Activated CD4-positive, alpha-beta memory T cell treated with anti-CD3 and anti-CD28 coated beads, Interleukin-2, amount 10 ng/mL, durations not matched to agents 7 days and 5 days (primary cell): Measurements from ENCODE around the gene DEPP1. TPM values are rescaled to one million over a fixed set of nuclear protein-coding genes. Genes with fewer than 3 reads are reported as not detected.

Source experiments
- CTCF ChIA-PET: fragments of 350-600 bp; sonication (Branson Sonifier 250); formaldehyde crosslinking; loops from one replicate; lab custom pipeline; 2021; ENCODE audit warnings: antibody characterized with exemption, inconsistent platforms; lab: Charles Lee
- POLR2A ChIA-PET: fragments of 350-600 bp; sonication (Branson Sonifier 250); formaldehyde crosslinking; loops from one replicate; lab custom pipeline; 2021; ENCODE audit warnings: antibody characterized with exemption; lab: Charles Lee
- DNase-seq: peaks from one replicate; pipeline ENCODE4 v3.0.0-alpha.2; 2020
- H3K27ac Mint-ChIP-seq: one replicate; pipeline ENCODE4 v1.8.0; 2021; ENCODE audit warnings: mild to moderate bottlenecking, mixed read lengths
- H3K27me3 Mint-ChIP-seq: one replicate; pipeline ENCODE4 v1.8.0; 2021; ENCODE audit warnings: mixed read lengths
- H3K36me3 Mint-ChIP-seq: one replicate; pipeline ENCODE4 v1.8.0; 2021; ENCODE audit warnings: low read depth, mixed read lengths
- H3K4me1 Mint-ChIP-seq: one replicate; pipeline ENCODE4 v1.8.0; 2021; ENCODE audit warnings: mixed read lengths
- H3K4me3 Mint-ChIP-seq: one replicate; pipeline ENCODE4 v1.8.0; 2021; ENCODE audit warnings: mild to moderate bottlenecking, mixed read lengths
- H3K9me3 Mint-ChIP-seq: one replicate; pipeline ENCODE4 v1.8.0; 2021; ENCODE audit warnings: mixed read lengths
- total RNA-seq, 2 experiments: library from RNA; stranded (reverse); gene quantifications; one replicate each; pipeline ENCODE4 v1.2.3, GENCODE V29; 2021

DEPP1 gene
- total RNA-seq, 2 experiments from 2014 or later: 1.2 to 1.9 TPM

DNA sequence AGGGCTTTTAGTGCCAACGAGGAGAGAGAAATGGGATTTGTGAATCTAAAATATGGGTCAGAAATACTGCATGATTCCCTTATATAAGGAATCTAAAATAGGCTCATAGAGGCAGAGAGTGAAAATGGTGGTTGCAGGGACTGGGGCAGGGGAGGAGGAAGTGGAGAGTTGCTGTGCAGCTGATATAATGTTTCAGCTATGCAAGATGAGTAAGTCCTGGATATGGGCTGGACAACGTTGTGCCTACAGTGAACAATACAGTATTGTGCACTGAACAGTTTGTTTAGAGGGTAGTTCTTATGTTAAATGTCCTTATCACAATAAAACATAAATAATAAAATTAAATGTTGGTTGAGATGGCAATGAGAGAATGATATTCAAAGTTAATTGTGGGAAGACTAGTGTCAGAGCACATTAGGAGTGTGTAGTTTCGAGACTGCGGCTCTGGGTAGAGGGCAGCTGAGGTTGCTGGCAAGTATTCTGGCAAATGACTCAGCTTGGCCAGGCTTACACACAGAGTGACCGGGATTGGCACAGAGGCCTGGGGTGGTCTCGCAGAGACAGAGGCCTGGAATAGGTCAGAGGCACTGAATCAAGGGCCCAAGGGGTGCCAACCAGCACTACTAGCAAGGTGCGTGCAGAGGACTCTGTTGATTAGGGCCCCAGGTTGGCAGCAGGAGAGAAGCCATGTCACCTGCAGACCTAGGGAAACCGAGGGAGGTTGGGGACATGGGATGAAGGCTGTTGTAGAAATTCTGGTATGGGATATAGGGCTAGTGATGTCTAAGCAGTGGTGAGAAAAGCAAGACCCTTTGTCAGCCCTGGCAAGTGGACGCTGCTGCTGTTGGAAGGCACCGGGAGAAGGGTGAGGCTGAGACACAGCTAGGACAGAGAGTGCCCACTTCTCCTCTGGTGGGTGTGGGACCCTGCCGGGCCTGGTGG lies 2.8 kb upstream of the DEPP1 start:
- no peaks in the 10 kb centered on the region for H3K36me3 Mint-ChIP-seq
- CTCF ChIA-PET: interaction anchor here (1.0 kb wide), 1 partner anchor 13 kb away, joined by 4 read pairs; no protein-coding TSS in a partner anchor

DNA sequence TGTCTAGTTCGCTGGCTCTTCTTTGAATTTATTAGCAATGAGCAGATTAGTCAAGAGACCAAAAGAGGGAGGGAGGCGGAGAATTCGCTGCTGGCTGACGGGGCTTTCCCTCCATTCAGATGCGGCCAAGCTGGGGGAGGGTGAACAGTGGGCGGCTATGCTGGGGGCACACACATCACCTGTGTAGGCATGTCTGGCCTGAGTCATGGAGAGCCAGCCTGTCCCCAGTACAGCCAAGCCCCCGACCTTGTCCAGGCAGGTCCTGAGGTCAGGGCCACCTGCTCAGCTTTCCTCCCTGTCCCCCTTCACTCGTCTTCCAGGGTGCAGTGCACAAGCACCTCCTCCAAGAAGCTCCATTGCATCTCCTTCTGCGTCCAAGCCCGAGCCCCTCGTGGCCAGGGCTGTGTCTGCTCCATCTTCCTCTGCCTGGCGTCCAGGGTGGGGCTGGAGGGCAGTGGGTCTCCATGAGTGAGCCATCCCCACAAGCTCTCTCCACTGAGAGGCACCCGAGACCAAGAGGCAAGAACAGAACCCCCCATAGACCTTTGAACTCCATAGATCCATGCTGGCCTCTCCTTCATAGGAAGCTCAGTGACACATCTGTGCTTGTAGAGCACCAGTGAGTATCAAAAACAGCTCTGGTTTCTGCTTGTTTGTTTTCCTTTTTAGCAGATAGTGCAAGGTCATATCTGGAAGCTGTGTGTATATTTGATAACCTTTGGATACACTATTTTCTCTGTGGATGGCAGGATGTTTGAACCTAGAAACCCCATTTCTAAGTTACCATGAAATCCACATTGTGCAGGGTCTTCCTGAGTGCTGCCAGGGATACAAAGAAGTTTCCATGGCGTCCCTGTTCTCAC lies 1.9 kb upstream of the DEPP1 start:
- H3K36me3 Mint-ChIP-seq: no peaks in the 10 kb centered on the region
- no peak for DNase-seq
- ChIA-PET POLR2A (no interaction called here), CTCF (interaction anchor here (1.0 to 1.2 kb wide), 3 partner anchors 10 to 14 kb away, joined by 3 to 4 read pairs (median 3); no protein-coding TSS in a partner anchor)
- H3K27ac Mint-ChIP-seq: no peak overlapping the region
- peaks cover 14% of the 10 kb centered on the region for H3K4me1 Mint-ChIP-seq
- H3K4me3 Mint-ChIP-seq: no peak overlapping the region
- no peaks in the 10 kb centered on the region for H3K9me3 Mint-ChIP-seq
- H3K27me3 Mint-ChIP-seq: no peaks in the 10 kb centered on the region

More for the DNA sequence above, 2.8 kb upstream of the DEPP1 start:
- POLR2A ChIA-PET: no interaction called here
- Mint-ChIP-seq H3K9me3 (no peaks in the 10 kb centered on the region), H3K27me3 (no peaks in the 10 kb centered on the region), H3K4me1 (peaks cover 12% of the 10 kb centered on the region), H3K27ac (no peak overlapping the region), H3K4me3 (no peak overlapping the region)
- DNase-seq: no peak

DNA sequence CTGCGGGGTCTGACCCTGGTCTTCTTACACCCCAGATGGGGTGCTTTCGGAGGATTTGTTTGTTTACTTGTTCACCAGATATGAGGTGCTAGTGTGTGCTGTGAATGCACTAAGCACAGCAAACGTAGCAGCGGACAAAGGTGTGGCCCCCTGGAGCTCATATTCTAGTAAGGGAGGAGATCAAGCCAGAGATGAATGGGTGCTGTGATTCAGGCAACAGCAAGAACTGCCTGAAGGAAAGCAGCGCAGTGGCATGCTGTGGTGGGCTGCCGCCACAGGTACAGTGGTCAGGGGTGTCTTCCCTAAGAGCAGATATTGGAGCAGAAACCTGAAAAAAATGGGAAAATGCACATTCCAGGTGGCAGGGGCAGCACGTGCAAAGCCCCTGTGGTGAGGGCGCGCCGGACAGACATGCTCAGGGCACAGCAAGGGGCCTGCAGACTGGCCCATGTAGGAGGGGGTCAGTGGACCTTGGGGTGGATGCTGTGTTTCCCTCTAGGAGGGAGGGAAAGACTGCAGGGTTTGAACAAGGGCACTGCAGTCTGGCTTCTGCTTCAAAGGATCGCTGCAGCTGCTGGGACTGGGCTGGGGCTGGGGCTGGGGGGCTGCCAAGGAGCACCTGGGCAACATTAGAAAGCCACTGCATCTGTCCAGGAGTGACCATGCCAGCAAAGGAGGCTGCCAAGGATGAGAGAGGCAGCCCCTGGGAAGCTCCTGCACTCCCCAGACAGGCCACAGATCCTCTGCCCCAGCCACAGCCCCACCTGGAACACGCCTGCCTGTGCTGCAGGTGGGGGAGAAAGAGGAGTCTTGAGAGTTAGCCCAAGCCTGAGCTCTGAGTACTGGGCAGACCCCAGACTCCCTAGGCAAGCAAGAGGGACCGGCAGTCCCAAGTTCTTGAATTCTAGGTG lies 927 bp upstream of the DEPP1 start:
- Mint-ChIP-seq H3K27me3 (no peaks in the 10 kb centered on the region), H3K36me3 (no peaks in the 10 kb centered on the region), H3K9me3 (no peaks in the 10 kb centered on the region), H3K4me3 (no peak overlapping the region), H3K27ac (no peak overlapping the region), H3K4me1 (peaks cover 17% of the 10 kb centered on the region)
- POLR2A ChIA-PET: no interaction called here
- CTCF ChIA-PET: interaction anchor here (1.1 to 1.3 kb wide), 3 partner anchors 11 to 48 kb away, joined by 3 read pairs; no protein-coding TSS in a partner anchor
- DNase-seq: no peak

DNA sequence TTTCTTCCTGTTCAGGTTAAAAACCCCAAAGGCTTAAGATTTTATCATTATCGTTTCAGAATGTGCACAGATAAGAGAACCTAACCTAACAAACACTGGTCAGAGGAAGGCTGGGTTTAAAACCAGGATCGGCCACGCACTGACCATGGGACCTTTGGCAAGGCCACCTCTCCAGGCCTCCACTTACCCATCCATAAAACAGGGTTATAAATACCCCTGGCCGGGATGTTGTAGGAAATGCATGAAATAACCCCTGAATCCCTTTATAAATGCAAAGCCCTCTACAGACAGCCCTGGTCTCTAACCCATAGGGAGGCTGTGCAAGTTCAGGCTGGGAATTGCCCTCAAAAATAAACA lies 418 bp downstream of the DEPP1 start:
- CTCF ChIA-PET: interaction anchor here (1.3 kb wide), 1 partner anchor 46 kb away, joined by 3 read pairs; no protein-coding TSS in a partner anchor

DNA sequence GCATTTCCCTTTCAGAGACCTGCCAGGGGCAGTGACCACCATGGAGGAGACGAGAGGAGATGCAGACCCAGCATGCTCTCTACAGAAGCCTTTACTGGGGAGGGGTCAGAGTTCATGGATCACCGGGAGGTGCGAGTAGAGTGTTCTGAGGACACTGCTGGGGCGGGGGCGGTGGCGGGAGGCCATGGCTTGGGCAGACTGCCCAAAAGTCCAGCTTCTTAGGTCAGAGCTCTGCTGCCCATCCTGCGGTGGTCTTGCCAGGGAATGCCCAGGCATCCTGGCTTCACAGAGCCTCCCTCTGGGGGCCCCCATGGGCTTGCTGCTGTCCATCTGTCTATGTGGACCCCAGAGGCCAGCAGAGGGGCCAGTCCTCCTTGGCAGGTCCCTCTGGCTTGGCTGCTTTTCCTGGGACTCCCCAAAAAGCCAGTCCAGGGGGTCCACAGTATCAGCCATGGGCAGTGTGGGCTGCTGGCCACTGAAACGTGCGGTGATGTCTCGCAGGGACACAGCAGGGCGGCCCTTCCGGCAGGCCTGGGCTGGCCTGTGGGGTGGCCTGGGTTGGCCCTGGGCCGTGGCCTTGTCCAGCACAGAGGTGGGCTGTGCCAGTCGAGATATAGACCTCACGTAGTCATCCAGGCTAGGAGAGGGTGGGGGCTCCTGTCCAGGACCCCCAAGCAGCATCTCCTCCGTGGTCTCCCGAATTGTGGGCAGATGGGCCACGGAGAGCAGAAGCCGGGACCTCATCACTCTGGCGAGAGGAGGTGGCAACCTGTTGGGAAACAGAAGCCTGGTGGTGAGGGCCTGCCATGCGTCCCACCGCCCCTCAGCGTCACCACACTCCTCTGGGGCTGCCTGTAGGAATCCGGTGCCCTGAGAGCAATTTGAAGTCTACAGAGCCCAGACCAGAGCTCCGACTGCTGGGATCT lies 1.1 kb downstream of the DEPP1 start:
- peaks cover 27% of the 10 kb centered on the region for H3K4me1 Mint-ChIP-seq
- CTCF ChIA-PET: interaction anchor here (1.3 to 2.4 kb wide), 2 partner anchors 45 to 46 kb away, joined by 3 to 17 read pairs; no protein-coding TSS in a partner anchor

More for the DNA sequence above, 418 bp downstream of the DEPP1 start:
- peak overlapping the region; percentile 5 for H3K4me3 Mint-ChIP-seq
- no peaks in the 10 kb centered on the region for H3K36me3 Mint-ChIP-seq
- DNase-seq: no peak
- no peak overlapping the region for H3K27ac Mint-ChIP-seq
- no peaks in the 10 kb centered on the region for H3K27me3 Mint-ChIP-seq
- H3K9me3 Mint-ChIP-seq: no peaks in the 10 kb centered on the region
- peaks cover 27% of the 10 kb centered on the region for H3K4me1 Mint-ChIP-seq
- POLR2A ChIA-PET: interaction anchor here (1.4 to 1.6 kb wide), 2 partner anchors 17 to 23 kb away, joined by 3 to 5 read pairs; no protein-coding TSS in a partner anchor

DNA sequence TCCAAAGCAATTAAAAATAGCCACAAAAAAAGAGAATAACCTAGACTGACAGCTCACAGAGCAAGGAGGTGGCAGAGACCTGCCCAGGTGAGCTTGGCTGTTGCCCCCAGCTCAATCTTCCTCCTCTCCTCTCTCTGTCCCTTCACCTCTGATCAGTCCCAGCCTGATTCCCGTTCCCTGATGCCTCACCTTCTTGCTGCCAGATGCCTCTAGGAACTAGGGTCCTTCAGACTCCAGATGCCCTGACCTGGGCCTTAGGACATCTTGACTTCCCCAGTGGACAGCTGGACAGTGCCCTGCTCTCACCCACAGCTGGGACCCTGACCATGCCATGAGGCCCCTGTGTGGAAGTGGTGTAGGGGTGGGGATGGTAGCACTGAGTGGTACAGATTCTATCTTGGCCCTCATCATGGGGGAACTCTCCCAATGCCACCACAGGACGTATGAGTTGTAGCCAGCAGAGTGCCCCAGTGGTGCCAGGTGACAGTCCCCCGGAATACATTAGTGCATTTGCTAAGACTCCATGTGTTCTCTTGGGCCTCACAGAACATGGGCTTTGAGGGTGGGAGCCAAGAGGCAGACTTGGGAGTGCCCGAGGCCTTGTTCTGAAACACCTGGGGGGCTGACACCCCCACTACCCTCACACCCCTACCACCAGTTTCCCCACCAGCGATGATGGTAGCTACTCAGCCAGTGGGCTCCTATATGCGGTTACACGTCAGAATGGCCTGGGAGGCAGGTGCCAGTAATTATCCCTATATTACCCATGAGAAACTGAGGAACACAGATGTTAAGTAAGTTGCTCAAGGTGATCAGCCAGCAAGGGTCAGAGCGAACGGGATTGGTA lies 2.0 kb downstream of the DEPP1 start:
- POLR2A ChIA-PET: interaction anchor here (0.6 to 1.6 kb wide), 2 partner anchors 18 to 24 kb away, joined by 3 to 5 read pairs; no protein-coding TSS in a partner anchor
- no peak for DNase-seq
- Mint-ChIP-seq H3K27me3 (no peaks in the 10 kb centered on the region), H3K27ac (no peak overlapping the region), H3K9me3 (no peaks in the 10 kb centered on the region), H3K4me3 (no peak overlapping the region), H3K4me1 (peaks cover 27% of the 10 kb centered on the region), H3K36me3 (no peaks in the 10 kb centered on the region)
- CTCF ChIA-PET: interaction anchor here (1.1 to 2.4 kb wide), 5 partner anchors 10 to 46 kb away, joined by 3 to 17 read pairs (median 4); partner anchors contain the start of gene RASSF4

More for the DNA sequence above, 1.1 kb downstream of the DEPP1 start:
- DNase-seq: no peak
- POLR2A ChIA-PET: interaction anchor here (1.4 to 1.6 kb wide), 2 partner anchors 17 to 24 kb away, joined by 3 to 5 read pairs; no protein-coding TSS in a partner anchor
- Mint-ChIP-seq H3K4me3 (no peak overlapping the region), H3K9me3 (no peaks in the 10 kb centered on the region), H3K27me3 (no peaks in the 10 kb centered on the region), H3K36me3 (no peaks in the 10 kb centered on the region), H3K27ac (no peak overlapping the region)

DNA sequence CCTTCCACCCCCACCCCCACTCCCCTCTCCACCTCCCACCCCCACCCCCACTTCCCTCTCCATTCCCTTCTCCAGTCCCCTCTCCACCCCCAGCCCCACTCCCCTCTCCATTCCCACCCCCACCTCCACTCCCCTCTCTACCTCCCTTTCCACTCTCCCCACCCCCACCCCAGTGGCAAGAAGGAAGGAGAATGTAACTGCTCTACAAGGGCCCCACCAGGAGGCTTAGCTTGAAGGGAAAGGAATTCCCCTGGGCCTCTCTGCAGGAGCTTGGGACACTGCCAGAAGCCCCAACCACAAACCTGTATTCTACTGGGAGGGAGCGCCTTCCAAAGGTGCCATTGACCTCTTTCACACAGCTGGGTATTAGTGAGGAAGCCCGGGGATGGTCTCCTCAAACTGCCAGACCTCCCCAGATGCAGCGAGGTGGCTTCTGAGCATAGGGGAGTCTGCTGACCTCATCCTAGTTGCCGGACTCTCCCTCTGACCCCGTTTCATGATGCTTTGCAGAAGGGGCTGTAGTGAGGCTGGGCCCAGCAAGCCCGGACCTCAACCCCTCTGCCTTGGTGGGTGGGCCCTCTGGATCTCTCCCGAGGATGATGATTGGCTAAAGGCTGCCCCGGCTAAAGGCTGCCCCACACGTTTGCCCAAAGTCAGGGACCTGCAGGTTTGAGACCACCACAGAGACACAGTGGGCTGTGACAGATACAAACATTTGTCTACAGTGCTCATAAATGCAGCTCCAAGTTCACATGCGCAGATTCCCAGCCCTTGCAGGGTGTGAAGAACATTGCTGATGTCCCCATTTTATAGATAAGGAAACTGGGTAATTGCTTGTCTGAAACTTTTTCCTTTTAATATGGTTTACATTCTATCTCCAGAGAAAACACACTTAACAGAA lies 2.9 kb downstream of the DEPP1 start:
- POLR2A ChIA-PET: interaction anchor here (0.6 kb wide), 1 partner anchor 25 kb away, joined by 3 read pairs; no protein-coding TSS in a partner anchor
- no peaks in the 10 kb centered on the region for H3K27me3 Mint-ChIP-seq
- DNase-seq: no peak
- no peak overlapping the region for H3K27ac Mint-ChIP-seq
- no peaks in the 10 kb centered on the region for H3K36me3 Mint-ChIP-seq
- H3K4me1 Mint-ChIP-seq: peaks cover 21% of the 10 kb centered on the region
- no peak overlapping the region for H3K4me3 Mint-ChIP-seq
- H3K9me3 Mint-ChIP-seq: no peaks in the 10 kb centered on the region
- CTCF ChIA-PET: interaction anchor here (1.1 to 2.4 kb wide), 5 partner anchors 11 to 45 kb away, joined by 3 to 17 read pairs (median 4); partner anchors contain the start of gene RASSF4

DNA sequence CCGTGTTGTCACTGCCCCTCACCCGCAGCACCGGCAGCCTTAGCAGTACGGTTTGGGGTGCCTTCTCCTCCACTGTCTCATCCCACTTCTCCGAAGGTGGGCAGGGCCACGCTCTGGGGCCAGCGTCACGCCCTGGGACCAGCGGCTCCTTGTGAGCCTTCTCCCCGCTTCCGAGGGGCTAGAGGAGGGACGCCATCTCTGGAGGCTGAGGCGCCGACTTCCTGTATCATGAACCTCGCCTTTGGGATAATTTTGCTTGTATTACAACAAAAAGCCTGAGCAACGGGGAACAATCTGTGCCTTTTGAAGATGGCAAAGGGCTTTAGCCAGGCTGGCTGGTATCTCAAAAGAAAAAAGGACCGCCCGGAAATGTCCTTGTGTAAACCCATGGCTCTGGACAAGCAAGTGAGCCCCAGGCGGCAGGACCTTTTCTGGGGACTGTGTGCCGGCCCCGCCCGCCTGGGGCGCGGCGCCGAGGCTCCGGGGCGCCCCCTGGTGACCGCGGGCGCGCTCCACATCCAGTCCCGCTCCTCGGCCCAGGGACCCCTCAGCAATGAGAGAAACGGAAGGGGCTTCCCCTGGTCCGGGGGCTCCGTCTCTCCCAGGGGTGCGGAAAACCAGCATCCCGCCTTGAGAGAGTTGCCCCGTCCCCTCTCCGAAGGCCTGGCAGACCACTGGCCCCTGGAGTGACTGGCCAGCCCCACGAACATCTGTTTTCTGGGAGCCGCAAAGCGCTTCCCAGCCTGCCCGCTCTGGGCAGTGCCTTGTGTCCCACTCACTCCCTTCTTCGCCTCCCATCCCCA lies 3.8 kb downstream of the DEPP1 start:
- ChIA-PET POLR2A (interaction anchor here (0.6 to 2.2 kb wide), 2 partner anchors 10 to 17 kb away, joined by 3 to 7 read pairs; no protein-coding TSS in a partner anchor), CTCF (interaction anchor here (0.8 to 2.4 kb wide), 5 partner anchors 10 to 42 kb away, joined by 3 to 17 read pairs (median 4); no protein-coding TSS in a partner anchor)
- DNase-seq: peak; percentile 75
- Mint-ChIP-seq H3K9me3 (no peaks in the 10 kb centered on the region), H3K4me1 (peaks cover 19% of the 10 kb centered on the region), H3K4me3 (peak overlapping the region; percentile 63), H3K27ac (peak overlapping the region; percentile 64), H3K36me3 (no peaks in the 10 kb centered on the region), H3K27me3 (no peaks in the 10 kb centered on the region)
